DMS79 treated with DMSO at 0.1 percent for 48 hours (cell line): ENCODE results near the gene PBX1.

Experiments used
- DNase-seq: peaks from one replicate; lab custom pipeline; 2025; lab: John Stamatoyannopoulos, UW

PBX1 gene

DNA sequence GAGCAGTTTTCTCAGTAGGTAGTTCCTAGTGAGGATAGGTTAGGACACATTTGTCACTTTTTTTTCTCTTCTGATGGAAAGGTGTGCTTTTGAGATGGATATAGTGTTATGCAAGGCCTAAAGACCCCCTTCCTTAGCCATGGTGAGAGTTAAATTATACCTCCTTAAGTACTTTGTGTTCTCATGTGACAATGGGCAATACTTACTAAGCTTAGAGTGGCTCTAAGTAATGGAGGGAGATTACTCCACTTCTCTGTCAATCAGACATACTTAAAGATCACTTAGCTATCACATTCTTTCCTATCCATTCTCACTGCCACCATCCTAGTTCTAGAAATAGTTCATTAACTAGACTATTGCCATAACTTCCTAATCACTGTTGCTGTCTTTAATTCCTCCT, 265.6 kb downstream of the PBX1 start:
- no peak for DNase-seq

- peak; percentile 3 for DNase-seq
These were observed 271.6 kb downstream of the PBX1 start for GRCh38 chr1:164830628-164831027.

DNA sequence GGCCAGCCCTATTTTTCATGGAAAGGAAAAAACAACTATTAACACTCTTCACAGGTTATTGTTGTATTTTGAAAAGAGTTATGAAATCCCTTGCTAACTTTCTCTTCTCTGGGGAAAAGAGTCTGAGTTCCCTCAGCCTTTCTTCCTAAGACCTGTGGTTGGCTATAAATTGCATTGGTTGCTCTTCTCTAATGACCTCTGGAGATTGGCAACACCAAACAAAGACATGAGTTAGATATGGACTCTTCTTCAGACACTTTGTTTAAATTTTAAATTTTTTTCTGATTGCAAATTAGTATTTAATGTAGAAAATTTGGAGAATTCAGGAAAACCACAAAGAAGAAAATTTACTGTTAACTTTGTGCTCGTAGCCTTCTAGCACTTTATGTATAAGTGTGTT, 275.7 kb downstream of the PBX1 start:
- no peak for DNase-seq

- DNase-seq: peak; percentile 89
These were observed 277.6 kb downstream of the PBX1 start for GRCh38 chr1:164836614-164837018.

- peak; percentile 69 for DNase-seq
These were observed 279.8 kb downstream of the PBX1 start for GRCh38 chr1:164838786-164839185.

DNA sequence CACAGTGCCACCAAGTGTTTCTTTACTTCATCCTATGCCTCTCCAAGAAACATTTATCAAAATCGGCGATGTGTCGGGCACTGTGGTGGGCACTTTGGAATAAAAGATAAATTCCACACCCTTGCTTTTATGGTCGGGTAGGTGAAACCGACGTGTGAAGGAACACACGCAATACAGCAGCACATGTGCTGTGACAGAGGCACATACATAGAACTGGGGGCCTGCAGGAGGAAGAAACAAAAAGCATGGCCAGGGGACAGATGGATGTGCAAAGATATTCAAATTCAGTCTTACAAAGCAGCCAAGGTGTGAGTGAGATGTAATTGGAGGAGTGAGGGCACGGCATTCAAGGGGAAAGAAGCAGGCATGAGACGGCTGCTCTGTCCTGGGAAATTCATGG, 282.0 kb downstream of the PBX1 start:
- no peak for DNase-seq

DNA sequence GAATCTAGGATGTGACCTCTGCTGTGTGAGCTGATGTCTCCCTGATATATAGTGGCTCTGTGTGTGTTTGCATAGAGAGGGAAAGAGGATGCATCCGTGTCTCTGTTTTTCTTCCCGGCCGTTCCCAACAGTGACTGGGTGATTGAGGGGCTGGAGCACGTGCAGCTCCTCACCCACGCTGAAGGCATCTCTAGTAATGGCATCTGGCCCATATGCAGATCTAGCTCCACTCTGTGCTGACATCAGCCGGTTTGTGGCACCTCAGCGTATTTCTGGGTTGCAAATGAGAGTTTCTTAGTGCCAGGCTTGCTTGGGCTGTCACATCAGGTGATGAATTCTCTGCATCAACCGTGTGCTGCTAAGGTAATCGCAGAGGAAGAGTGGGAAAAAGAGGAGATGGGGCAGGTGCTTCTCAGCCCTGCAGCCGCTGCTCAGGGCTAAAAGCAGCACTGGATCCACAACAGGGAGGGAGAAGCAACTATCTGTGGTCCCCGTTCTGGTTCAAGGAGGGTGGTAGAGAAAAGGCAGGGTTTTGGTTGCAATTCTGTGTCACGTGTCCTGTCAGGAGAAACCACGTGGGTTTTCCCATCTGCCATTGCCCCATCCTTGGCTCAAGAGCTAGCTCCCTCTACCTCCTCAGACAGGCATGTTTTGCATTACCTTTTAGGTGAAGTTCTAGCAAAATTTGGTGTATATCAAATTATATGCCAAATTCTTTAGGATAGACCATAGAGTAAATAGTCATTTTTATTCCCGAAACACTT, 282.9 kb downstream of the PBX1 start:
- no peak for DNase-seq

DNA sequence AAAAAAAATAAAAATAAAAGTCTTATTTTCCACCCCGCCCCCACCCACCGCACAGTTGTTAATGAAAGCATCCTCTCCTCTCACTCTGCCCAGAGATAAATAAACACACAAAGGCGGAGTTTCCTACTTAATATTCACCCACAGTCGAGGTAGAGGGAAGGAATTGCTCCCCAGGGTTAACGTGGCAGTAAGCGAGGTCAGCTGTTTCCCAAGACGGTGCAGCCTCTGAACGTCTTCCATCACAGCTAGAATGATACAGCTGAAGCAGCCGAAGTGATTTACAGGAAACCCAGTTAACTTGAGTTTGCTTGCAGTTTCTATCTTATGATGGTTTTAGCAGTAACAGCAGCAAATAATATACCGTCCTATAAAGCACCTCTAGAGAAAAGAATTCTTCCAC, 283.9 kb downstream of the PBX1 start:
- DNase-seq: no peak

DNA sequence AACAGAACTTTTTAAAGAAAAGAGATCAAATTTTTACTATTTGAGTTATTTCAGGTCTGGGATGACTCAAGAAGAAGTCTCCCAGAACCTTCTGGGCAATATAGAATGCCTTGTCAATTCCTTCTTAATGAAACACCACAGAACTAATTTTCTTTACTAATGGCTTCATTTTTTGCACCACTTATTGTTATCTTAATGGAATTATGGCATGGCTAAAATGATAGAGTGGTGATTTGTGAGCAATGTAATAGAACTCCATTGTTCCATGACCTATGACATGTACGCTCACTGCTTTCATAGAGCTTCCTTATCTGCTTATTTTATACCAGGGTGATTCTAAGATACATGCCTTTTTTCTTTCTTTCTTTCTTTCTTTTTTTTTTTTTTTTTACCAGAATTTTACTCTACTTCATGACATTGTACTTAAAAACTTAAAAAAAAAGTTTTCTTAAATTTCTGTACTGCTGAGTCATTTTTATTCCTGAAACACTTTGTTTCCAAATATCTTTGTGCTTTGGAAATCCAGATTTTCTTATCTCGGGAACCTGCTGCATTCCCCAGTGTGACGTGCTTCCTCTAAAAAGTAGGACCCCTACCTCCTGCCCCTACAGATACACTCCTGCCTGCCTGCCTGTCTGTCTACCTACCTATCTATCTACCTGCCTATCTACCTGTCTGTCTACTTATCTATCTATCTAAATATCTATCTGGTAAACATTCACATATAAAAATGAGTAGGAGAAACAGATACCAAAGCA, 284.9 kb downstream of the PBX1 start:
- DNase-seq: no peak

DNA sequence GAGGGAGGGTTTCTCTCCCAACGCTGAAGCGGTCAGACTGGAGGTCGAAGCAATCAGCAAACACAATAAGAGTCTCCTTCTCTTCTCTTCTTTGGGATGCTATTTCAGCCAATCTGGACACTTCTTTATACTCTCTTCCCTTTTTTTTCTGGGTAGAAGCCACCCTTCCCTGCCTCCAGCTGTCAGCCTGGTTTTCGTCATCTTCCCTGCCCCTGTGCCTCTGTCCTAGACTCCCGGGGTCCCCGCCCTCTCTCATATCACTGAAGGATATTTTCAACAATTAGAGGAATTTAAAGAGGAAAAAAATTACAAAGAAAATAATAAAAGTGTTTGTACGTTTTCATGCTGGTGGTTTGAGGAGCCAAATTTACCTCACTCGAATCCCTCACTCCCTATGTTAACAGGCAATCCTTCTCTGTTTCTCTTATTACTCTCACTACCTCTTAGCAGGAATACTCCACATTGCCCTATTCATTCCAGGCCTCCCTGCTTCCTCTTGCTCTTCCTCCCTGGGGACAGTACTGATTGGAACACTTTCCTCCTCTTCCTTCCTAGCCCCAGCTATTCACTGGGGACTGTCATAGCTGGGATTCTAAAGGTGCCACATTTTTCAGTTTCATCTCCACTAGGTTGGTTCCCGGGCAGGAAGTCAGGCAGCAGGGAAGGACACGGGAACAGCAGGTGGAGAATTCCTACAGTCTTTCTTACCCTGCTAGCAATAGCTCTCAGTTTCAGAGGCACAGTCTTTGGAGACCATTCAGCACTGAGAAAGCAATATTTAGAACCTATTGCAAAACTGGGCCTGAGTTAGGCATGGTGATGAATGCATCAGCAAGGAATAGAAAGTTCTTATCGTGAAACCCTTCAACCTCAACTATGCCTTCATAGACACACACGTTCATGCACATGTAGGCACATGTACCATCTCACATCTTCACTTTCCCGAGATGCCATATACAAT, 288.0 kb downstream of the PBX1 start:
- no peak for DNase-seq

DNA sequence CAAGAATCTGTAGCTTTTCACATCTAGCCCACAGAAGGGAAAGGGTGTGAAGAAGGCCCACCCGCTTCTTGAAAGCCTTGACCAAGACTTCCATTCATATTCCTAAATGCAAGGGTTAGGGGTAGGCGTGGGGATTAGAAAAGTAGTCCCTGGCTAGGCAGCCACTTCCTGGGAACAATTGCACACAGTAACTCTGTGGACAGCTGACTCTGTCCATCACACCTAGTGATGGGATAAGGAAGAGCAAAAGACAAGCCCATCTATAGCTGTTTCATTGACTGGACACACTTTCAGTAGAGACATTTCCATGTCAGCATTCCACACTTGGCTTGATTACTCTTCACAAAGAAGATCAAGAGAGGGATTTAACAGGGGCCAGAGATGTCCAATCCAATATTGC, 294.2 kb downstream of the PBX1 start:
- no peak for DNase-seq

GRCh38 chr1:164855716-164856329, 296.8 kb downstream of the PBX1 start:
- DNase-seq: no peak

- DNase-seq: no peak
These were observed 297.4 kb downstream of the PBX1 start for GRCh38 chr1:164856381-164856780.

- DNase-seq: no peak
These were observed 298.5 kb downstream of the PBX1 start for GRCh38 chr1:164857439-164857838.

DNA sequence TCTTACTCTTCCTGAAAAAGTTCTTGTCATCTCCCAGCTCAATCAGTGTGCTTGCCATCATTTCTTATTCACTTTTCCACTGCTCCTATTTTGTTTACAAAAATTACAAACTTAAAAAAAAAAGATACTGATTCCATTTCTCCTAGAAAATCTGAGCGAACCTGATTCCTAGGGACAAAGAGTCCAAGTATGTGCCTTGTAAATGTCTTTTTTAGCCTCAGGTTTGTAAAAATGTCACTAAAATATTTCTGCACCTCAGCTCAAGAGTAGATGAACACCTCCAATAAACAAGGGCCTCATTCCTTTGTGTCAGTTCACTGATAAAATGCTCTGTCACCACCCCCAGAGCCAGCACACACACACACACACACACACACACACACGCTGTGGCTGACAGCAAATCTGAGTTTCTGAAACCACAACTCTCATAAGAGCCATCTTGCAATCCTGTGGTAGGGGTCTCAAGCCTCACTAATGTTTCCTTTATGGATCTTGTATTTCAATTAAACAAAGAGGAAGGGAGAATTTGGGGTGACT, 299.2 kb downstream of the PBX1 start:
- no peak for DNase-seq

GRCh38 chr1:164861632-164862031, 302.6 kb downstream of the PBX1 start:
- DNase-seq: no peak

DNA sequence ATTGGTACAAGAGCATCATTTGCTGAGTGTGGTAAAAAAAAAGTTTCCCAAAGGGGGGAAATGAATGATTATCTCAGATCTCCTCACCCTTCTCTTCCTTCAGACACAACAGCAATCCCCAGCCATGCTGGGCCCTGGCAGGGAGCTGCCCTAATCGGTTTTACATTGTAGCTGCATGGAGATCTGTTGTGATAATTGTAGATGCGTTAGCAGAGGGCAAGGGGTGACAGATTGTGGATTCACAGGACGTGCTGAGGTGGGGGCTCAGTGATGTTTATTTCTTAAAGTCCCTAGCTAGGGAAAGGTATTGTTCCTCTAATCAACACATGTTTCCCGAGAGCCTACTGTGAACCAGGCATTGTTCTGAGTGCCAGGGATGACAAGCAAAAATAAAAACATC, 304.1 kb downstream of the PBX1 start:
- no peak for DNase-seq

- DNase-seq: no peak
These were observed 305.2 kb downstream of the PBX1 start for GRCh38 chr1:164864161-164864560.

DNA sequence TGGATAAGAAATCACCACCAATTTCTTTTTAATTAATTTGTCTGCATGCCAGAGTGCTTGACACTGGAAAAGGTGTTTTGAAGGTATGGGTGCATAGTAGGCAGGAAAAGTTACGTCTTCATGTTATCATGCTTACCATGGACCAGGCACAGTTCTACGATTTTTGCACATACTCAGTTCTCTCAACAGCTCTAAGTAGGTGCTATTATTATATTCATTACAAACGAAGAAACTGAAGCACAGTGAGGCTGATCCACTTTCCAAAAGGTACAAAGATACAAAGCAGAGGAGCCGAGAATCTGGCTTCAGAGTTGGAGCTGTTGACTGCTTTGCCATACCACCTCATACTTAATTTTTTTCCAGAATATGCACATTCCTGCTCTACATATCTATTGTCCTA, 306.4 kb downstream of the PBX1 start:
- DNase-seq: no peak

- no peak for DNase-seq
These were observed 308.6 kb downstream of the PBX1 start for GRCh38 chr1:164867590-164867989.

DNA sequence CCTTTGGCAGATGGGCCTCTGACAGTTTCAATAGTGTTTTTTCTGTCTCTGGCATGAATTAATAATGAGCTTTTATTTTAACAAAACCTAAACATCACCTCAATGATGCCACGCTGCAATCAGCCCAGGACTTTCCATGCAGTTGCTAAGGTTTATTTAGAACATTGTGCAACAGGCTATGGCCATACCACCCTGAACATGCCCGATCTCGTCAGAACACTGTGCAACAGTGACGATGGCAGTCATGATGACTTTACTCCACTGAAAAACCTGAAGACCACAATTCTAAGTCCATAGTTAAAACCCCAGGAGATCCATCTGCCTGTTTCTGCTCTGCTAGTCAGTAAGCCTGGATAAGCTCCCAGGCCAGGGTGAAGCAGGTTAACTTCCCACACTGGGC, 310.0 kb downstream of the PBX1 start:
- DNase-seq: no peak

DNA sequence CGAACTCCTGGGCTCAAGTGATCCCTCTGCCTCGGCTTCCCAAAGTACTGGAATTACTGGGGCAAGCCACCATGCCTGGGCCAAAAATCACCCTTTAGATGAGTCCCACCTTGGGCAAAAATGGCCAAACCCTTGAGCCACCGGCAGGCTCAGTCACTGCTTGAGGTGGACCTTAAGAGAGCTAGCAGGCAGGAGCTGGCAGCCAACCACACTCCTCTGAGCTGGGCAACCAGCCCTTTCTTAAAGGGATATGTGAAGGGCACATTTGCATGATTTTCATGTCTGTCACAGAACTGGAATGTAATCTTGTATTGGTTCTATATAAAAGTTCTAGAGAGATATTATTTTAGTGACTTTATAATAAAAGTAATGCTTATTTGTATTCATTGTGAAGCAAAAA, 316.5 kb downstream of the PBX1 start:
- DNase-seq: no peak
